Gastroesophageal sphincter (tissue), 4 donors: Measurements from ENCODE around the gene UNC119B. TPM values are rescaled to one million over a fixed set of nuclear protein-coding genes. Genes with fewer than 3 reads are reported as not detected.

ENCODE experiments used
- ATAC-seq: fragments of 150-250 bp; one replicate; pipeline ENCODE4 v1.9.1; 2016; ENCODE audit warnings: mild to moderate bottlenecking, moderate library complexity
- H3K27ac ChIP-seq, 4 donors: fragments of 200-600 bp; sonication (generic) in 3 of 4; 1 replicate in 3 of 4; 2 replicates in 1 of 4; pipeline ENCODE4 v1.5.1; 2016 to 2019
- H3K27me3 ChIP-seq: fragments of 200-600 bp; sonication (generic); one replicate; pipeline ENCODE4 v1.5.1; 2019
- H3K36me3 ChIP-seq, 2 donors: fragments of 200-600 bp; sonication (generic); one replicate each; pipeline ENCODE4 v1.5.1; 2019; ENCODE audit warnings: control low read depth in 1 of 2
- H3K4me1 ChIP-seq, 3 donors: fragments of 200-600 bp; sonication (generic); 1 replicate in 2 of 3; 2 replicates in 1 of 3; pipeline ENCODE4 v1.5.1; 2016 to 2019; ENCODE audit warnings: control low read depth in 2 of 3
- H3K4me3 ChIP-seq, 2 donors: fragments of 200-600 bp; sonication (generic); one replicate each; pipeline ENCODE4 v1.5.1; 2019; ENCODE audit warnings: mild to moderate bottlenecking in 1 of 2, moderate library complexity in 1 of 2
- H3K9me3 ChIP-seq, 3 donors: fragments of 200-600 bp; sonication (generic); one replicate each; pipeline ENCODE4 v1.5.1; 2017 to 2019; ENCODE audit warnings: control low read depth in 2 of 3
- CTCF ChIP-seq, 4 experiments: fragments of 200-600 bp in 2 of 4; fragments of 450-650 bp in 2 of 4; sonication (generic) in 1 of 4; IDR thresholded peaks; one replicate each; pipeline ENCODE4 v1.5.1; 2017 to 2019; ENCODE audit warnings: antibody characterized with exemption in 4 of 4, mild to moderate bottlenecking in 2 of 4, moderate library complexity in 2 of 4
- EP300 ChIP-seq: sonication (generic); formaldehyde crosslinking; IDR thresholded peaks from one replicate; pipeline ENCODE4 v1.6.1; 2017; ENCODE audit warnings: antibody characterized with exemption, mild to moderate bottlenecking
- POLR2A ChIP-seq, 2 donors: fragments of 450-650 bp; IDR thresholded peaks; one replicate each; pipeline ENCODE4 v1.6.1; 2017; ENCODE audit warnings: antibody characterized with exemption in 2 of 2, mild to moderate bottlenecking in 2 of 2, moderate library complexity in 1 of 2
- POLR2AphosphoS5 ChIP-seq: sonication (generic); formaldehyde crosslinking; IDR thresholded peaks from one replicate; pipeline ENCODE4 v1.6.1; 2017; ENCODE audit warnings: antibody characterized with exemption
- WGBS, 2 donors: methylation state at CpG; one replicate each; pipeline ENCODE4 v1.1.5; 2018; ENCODE audit warnings: low coverage in 1 of 2; 5-methylcytosine and 5-hydroxymethylcytosine counted together
- total RNA-seq, 4 donors: library from RNA; depleted of rRNA; stranded (reverse); fragments of >200 nt; gene quantifications; one replicate each; pipeline ENCODE4 v1.1.0, GENCODE V29; 2016

The UNC119B gene
- total RNA-seq, 4 donors from 2014 or later, result 21.8 to 33.3 (median 27.8) TPM

- Histone ChIP-seq H3K4me3 (no peak overlapping the region), H3K9me3 (no peaks in the 10 kb centered on the region), H3K36me3 (peaks cover 0 to 41% of the 10 kb centered on the region in 2 donors), H3K27me3 (no peaks in the 10 kb centered on the region), H3K4me1 (peaks cover 0 to 56% (median 16%) of the 10 kb centered on the region in 3 donors), H3K27ac (no peak overlapping the region)
- TF ChIP-seq POLR2AphosphoS5, result no peak
- no peak for TF ChIP-seq CTCF (IDR thresholded peaks at IDR 0.05)
- no peak for TF ChIP-seq EP300
- TF ChIP-seq POLR2A (IDR thresholded peaks at IDR 0.05), result no peak
- WGBS, 2 donors, result 84% methylated on average over 10 of the region's 11 CpGs; no CpG with 5 or more reads in 1 of the 2 donors
- ATAC-seq, result no peak
These were observed 17.7 kb upstream of the UNC119B start for GRCh38 chr12:120692524-120693033.

- TF ChIP-seq CTCF (IDR thresholded peaks at IDR 0.05) (no peak), EP300 (no peak), POLR2AphosphoS5 (no peak), POLR2A (IDR thresholded peaks at IDR 0.05) (no peak)
- Histone ChIP-seq H3K4me3 (no peak overlapping the region), H3K4me1 (peaks cover 0 to 43% (median 8%) of the 10 kb centered on the region in 3 donors), H3K36me3 (peaks cover 0 to 54% of the 10 kb centered on the region in 2 donors), H3K27me3 (no peaks in the 10 kb centered on the region), H3K27ac (no peak overlapping the region), H3K9me3 (no peaks in the 10 kb centered on the region)
- no CpG with 5 or more reads among the region's 4 CpGs for WGBS, 2 donors
- no peak for ATAC-seq
These were observed 16.4 kb upstream of the UNC119B start for GRCh38 chr12:120693848-120694247.

- TF ChIP-seq POLR2A (IDR thresholded peaks at IDR 0.05) (no peak), CTCF (IDR thresholded peaks at IDR 0.05) (no peak), POLR2AphosphoS5 (no peak), EP300 (no peak)
- H3K4me1 ChIP-seq, result peaks cover 0 to 16% (median 0%) of the 10 kb centered on the region in 3 donors
- no peak overlapping the region for H3K4me3 ChIP-seq
- no peak for ATAC-seq
- H3K9me3 ChIP-seq, result no peaks in the 10 kb centered on the region
- H3K27me3 ChIP-seq, result no peaks in the 10 kb centered on the region
- H3K36me3 ChIP-seq, result peaks cover 0 to 82% of the 10 kb centered on the region in 2 donors
- WGBS, 2 donors, result 79 to 82% methylated on average over 4 to 6 of the region's 6 CpGs
- no peak overlapping the region for H3K27ac ChIP-seq
These were observed 13.6 kb upstream of the UNC119B start for GRCh38 chr12:120696626-120697025.

GRCh38 chr12:120697344-120697743 lies 12.9 kb upstream of the UNC119B start:
- Histone ChIP-seq H3K9me3 (no peaks in the 10 kb centered on the region), H3K27me3 (no peaks in the 10 kb centered on the region), H3K27ac (no peak overlapping the region), H3K36me3 (peaks cover 0 to 89% of the 10 kb centered on the region in 2 donors), H3K4me3 (no peak overlapping the region), H3K4me1 (peaks cover 0 to 10% (median 0%) of the 10 kb centered on the region in 3 donors)
- 56% methylated on average over 1 of the region's 1 CpG; no CpG with 5 or more reads in 1 of the 2 donors for WGBS, 2 donors
- TF ChIP-seq CTCF (IDR thresholded peaks at IDR 0.05), result no peak
- TF ChIP-seq EP300, result no peak
- TF ChIP-seq POLR2A (IDR thresholded peaks at IDR 0.05), result no peak
- no peak for TF ChIP-seq POLR2AphosphoS5
- ATAC-seq, result no peak

- H3K36me3 ChIP-seq, result peaks cover 0 to 100% of the 10 kb centered on the region in 2 donors
- H3K4me1 ChIP-seq, result no peaks in the 10 kb centered on the region
- TF ChIP-seq EP300 (no peak), POLR2A (IDR thresholded peaks at IDR 0.05) (no peak), CTCF (IDR thresholded peaks at IDR 0.05) (no peak), POLR2AphosphoS5 (no peak)
- no peak for ATAC-seq
- H3K27ac ChIP-seq, result no peak overlapping the region
- 56% methylated on average over 3 of the region's 3 CpGs; no CpG with 5 or more reads in 1 of the 2 donors for WGBS, 2 donors
- no peak overlapping the region for H3K4me3 ChIP-seq
- no peaks in the 10 kb centered on the region for H3K27me3 ChIP-seq
- no peaks in the 10 kb centered on the region for H3K9me3 ChIP-seq
These were observed 11.6 kb upstream of the UNC119B start for GRCh38 chr12:120698665-120699064.
